Mesenchymal stem cell (in vitro differentiated cells and primary cell): ENCODE measurements around the gene AGPS. TPM values are rescaled to one million over a fixed set of nuclear protein-coding genes. Genes with fewer than 3 reads are reported as not detected.

Experiments
- DNase-seq: peaks from one replicate; pipeline ENCODE4 v3.0.0-alpha.2; 2013
- H2AFZ ChIP-seq: one replicate; pipeline ENCODE4 v1.6.1; 2013; ENCODE audit warnings: low read depth, mild to moderate bottlenecking, control low read depth, inconsistent platforms, low read length, moderate library complexity
- H2AK5ac ChIP-seq: 2 replicates; pipeline ENCODE4 v1.6.1; 2013; ENCODE audit warnings: low read length, moderate library complexity, mild to moderate bottlenecking, inconsistent platforms; ENCODE audit not compliant: severe bottlenecking
- H2BK120ac ChIP-seq: one replicate; pipeline ENCODE4 v1.6.1; 2013; ENCODE audit warnings: low read depth, mild to moderate bottlenecking, inconsistent platforms, low read length, moderate library complexity
- H2BK12ac ChIP-seq, 2 experiments: one replicate each; pipeline ENCODE4 v1.6.1; 2013; ENCODE audit warnings: inconsistent platforms in 2 of 2, low read length in 2 of 2, mild to moderate bottlenecking in 2 of 2, moderate library complexity in 2 of 2, control low read depth in 1 of 2
- H2BK15ac ChIP-seq: one replicate; pipeline ENCODE4 v1.6.1; 2013; ENCODE audit warnings: mild to moderate bottlenecking, low read depth, inconsistent platforms; ENCODE audit not compliant: poor library complexity, severe bottlenecking
- H2BK5ac ChIP-seq: 2 replicates; pipeline ENCODE4 v1.6.1; 2013; ENCODE audit warnings: low read depth, mild to moderate bottlenecking, low read length, control low read depth, inconsistent platforms; ENCODE audit not compliant: poor library complexity, severe bottlenecking
- H3K14ac ChIP-seq, 2 experiments: one replicate each; pipeline ENCODE4 v1.6.1; 2013; ENCODE audit warnings: inconsistent platforms in 2 of 2, low read length in 2 of 2, control low read depth in 1 of 2, mild to moderate bottlenecking in 1 of 2, moderate library complexity in 1 of 2
- H3K18ac ChIP-seq, 2 experiments: one replicate each; pipeline ENCODE4 v1.6.1; 2013; ENCODE audit warnings: inconsistent platforms in 2 of 2, low read length in 2 of 2, control low read depth in 1 of 2, low read depth in 1 of 2, mild to moderate bottlenecking in 1 of 2
- H3K23ac ChIP-seq, 2 experiments: one replicate each; pipeline ENCODE4 v1.6.1; 2013; ENCODE audit warnings: inconsistent platforms in 2 of 2, low read length in 2 of 2, mild to moderate bottlenecking in 2 of 2, moderate library complexity in 2 of 2, control low read depth in 1 of 2
- H3K27ac ChIP-seq: 2 replicates; pipeline ENCODE4 v1.5.1; 2013; ENCODE audit warnings: mild to moderate bottlenecking, moderate library complexity, low read length, control low read depth, inconsistent platforms; ENCODE audit not compliant: poor library complexity, severe bottlenecking
- H3K27me3 ChIP-seq, 2 experiments: 2 replicates each; pipeline versions ENCODE4 v1.6.1 to v1.7.0; 2013; ENCODE audit warnings: low read length in 2 of 2, mild to moderate bottlenecking in 2 of 2, moderate library complexity in 2 of 2, control low read depth in 1 of 2, inconsistent platforms in 1 of 2; ENCODE audit not compliant: control insufficient read depth in 1 of 2, insufficient read depth in 1 of 2
- H3K36me3 ChIP-seq, 2 experiments: 2 replicates each; pipeline versions ENCODE4 v1.6.1 to v1.7.0; 2013; ENCODE audit warnings: low read length in 2 of 2, control low read depth in 1 of 2, inconsistent platforms in 1 of 2, low read depth in 1 of 2, mild to moderate bottlenecking in 1 of 2; ENCODE audit not compliant: insufficient read depth in 2 of 2, control insufficient read depth in 1 of 2
- H3K4ac ChIP-seq, 2 experiments: one replicate each; pipeline ENCODE4 v1.6.1; 2013; ENCODE audit warnings: inconsistent platforms in 2 of 2, low read length in 2 of 2, mild to moderate bottlenecking in 2 of 2, moderate library complexity in 2 of 2, control low read depth in 1 of 2, low read depth in 1 of 2
- H3K4me1 ChIP-seq: 2 replicates; pipeline ENCODE4 v1.6.1; 2013; ENCODE audit warnings: low read depth, low read length, control low read depth; ENCODE audit not compliant: control insufficient read depth, insufficient read depth
- H3K4me2 ChIP-seq: 2 replicates; pipeline ENCODE4 v1.6.1; 2013; ENCODE audit warnings: low read length, mild to moderate bottlenecking, inconsistent platforms; ENCODE audit not compliant: poor library complexity, severe bottlenecking
- H3K4me3 ChIP-seq, 2 experiments: 2 replicates each; pipeline versions ENCODE4 v1.5.1 to v1.7.0; 2013; ENCODE audit warnings: low read length in 2 of 2, mild to moderate bottlenecking in 2 of 2, control low read depth in 1 of 2, low read depth in 1 of 2; ENCODE audit not compliant: insufficient read depth in 1 of 2
- H3K79me1 ChIP-seq: replicated peaks from 2 replicates; pipeline ENCODE4 v1.6.1; 2013; ENCODE audit warnings: mild to moderate bottlenecking, control low read depth, low read length, inconsistent platforms; ENCODE audit not compliant: poor library complexity, severe bottlenecking
- H3K9ac ChIP-seq: 2 replicates; pipeline ENCODE4 v1.7.0; 2013; ENCODE audit warnings: mild to moderate bottlenecking, low read length, moderate library complexity
- H3K9me3 ChIP-seq: 2 replicates; pipeline ENCODE4 v1.7.0; 2013; ENCODE audit warnings: mild to moderate bottlenecking, low read length; ENCODE audit not compliant: control insufficient read depth
- H4K8ac ChIP-seq: one replicate; pipeline ENCODE4 v1.6.1; 2013; ENCODE audit warnings: inconsistent platforms, mild to moderate bottlenecking, low read length, moderate library complexity
- H4K91ac ChIP-seq: one replicate; pipeline ENCODE4 v1.6.1; 2013; ENCODE audit warnings: mild to moderate bottlenecking, low read length, inconsistent platforms
- WGBS: methylation state at CpG from one replicate; pipeline ENCODE4 v1.1.7; 2013; ENCODE audit warnings: mixed read lengths; 5-methylcytosine and 5-hydroxymethylcytosine counted together
- small RNA-seq: library from polyadenylated mRNA; stranded (forward); fragments of <200 nt; extraction: miRNeasy Mini kit (QIAGEN cat#:217004); gene quantifications from one replicate; pipeline ENCODE3, GENCODE V24; 2013; ENCODE audit warnings: low read depth

The AGPS gene

DNA sequence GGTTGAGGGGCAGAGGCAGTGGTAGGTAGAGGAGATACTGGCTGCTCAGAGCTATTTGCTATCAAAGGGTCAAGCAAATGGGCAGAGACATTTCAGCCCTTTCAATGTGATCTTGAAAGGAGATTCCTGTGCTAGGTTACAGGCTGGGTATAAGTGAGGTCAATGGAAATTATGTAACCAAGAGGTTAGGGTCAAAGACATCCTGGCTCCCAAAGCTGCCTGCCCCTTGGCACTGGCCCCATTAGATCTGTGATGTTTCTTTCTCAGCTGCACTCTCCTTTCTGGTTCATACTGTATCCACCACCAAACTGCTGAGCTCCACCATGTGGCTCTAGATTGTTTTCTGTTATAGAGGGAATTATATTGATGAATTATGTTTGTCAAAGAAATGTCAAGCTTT, 200.4 kb downstream of the AGPS start:
- Histone ChIP-seq H3K23ac (no peak overlapping the region), H3K79me1 (no peaks in the 10 kb centered on the region), H4K91ac (no peak overlapping the region), H4K8ac (no peak overlapping the region), H3K36me3 (no peaks in the 10 kb centered on the region), H2AFZ (no peak overlapping the region), H3K27ac (no peak overlapping the region), H3K4me2 (no peak overlapping the region), H3K14ac (no peak overlapping the region), H3K4me3 (no peak overlapping the region), H2BK15ac (no peak overlapping the region), H2BK12ac (no peak overlapping the region), H2AK5ac (no peak overlapping the region), H3K18ac (no peak overlapping the region), H3K4me1 (no peaks in the 10 kb centered on the region), H2BK5ac (no peak overlapping the region), H3K9ac (no peak overlapping the region), H3K9me3 (no peaks in the 10 kb centered on the region), H3K27me3 (peaks cover 7 to 21% of the 10 kb centered on the region in 2 experiments), H3K4ac (no peak overlapping the region), H2BK120ac (no peak overlapping the region)
- DNase-seq = no peak

DNA sequence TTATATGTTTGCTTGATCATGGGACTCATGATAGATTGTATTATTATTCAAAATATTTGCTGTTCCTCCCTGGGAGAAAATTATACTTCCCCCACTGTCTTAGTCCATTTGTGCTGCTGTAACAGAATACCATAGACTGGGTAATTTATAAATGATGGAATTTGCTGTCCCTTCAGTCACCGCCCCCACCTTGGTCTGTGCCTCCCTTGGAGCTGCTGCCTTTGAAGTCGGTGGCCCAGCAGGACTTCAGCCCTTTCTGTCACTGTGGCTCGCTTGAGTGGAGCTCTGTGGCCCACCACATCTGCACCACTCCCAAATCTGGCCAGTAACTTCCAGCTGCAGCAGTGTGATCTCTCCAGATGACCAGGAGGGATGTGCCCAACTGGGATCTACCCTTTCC, 200.8 kb downstream of the AGPS start:
- peaks cover 7 to 21% of the 10 kb centered on the region in 2 experiments for H3K27me3 ChIP-seq
- H3K14ac ChIP-seq = no peak overlapping the region
- H2BK120ac ChIP-seq = no peak overlapping the region
- no peak overlapping the region for H3K4me2 ChIP-seq
- no peak overlapping the region for H3K4me3 ChIP-seq
- no peak overlapping the region for H2BK5ac ChIP-seq
- no peak overlapping the region for H4K8ac ChIP-seq
- H3K9ac ChIP-seq = no peak overlapping the region
- H3K36me3 ChIP-seq = no peaks in the 10 kb centered on the region
- H3K18ac ChIP-seq = no peak overlapping the region
- H3K4ac ChIP-seq = no peak overlapping the region
- H2AFZ ChIP-seq = no peak overlapping the region
- WGBS = 91% methylated on average over 3 of the region's 3 CpGs
- no peak overlapping the region for H4K91ac ChIP-seq
- no peaks in the 10 kb centered on the region for H3K9me3 ChIP-seq
- no peak overlapping the region for H2BK15ac ChIP-seq
- no peak overlapping the region for H3K27ac ChIP-seq
- H2BK12ac ChIP-seq = no peak overlapping the region
- H3K79me1 ChIP-seq = no peaks in the 10 kb centered on the region
- no peaks in the 10 kb centered on the region for H3K4me1 ChIP-seq
- no peak for DNase-seq
- H2AK5ac ChIP-seq = no peak overlapping the region
- H3K23ac ChIP-seq = no peak overlapping the region

Small RNA genes lying within 50 kb of the gene (small RNA-seq; reads per million reads assigned to genes)
- gene RF01210 = not detected
